Measurements from ENCODE around the gene KDM5A. TPM values are rescaled to one million over a fixed set of nuclear protein-coding genes. Genes with fewer than 3 reads are reported as not detected.
"Not testable (repeated sequence)": the region's sequence is repeated elsewhere in the genome, so short reads cannot be mapped to it uniquely, and the experiment has no call there.

Gene KDM5A
- polyA plus RNA-seq, 3 donors: 12.2 to 31.4 (median 17.1) TPM

GRCh38 chr12:236445-236844 lies 152.7 kb downstream of the KDM5A start:
- H3K4me2 ChIP-seq (replicated peaks; ENCODE audit: extremely low read depth, low read length, poor library complexity, severe bottlenecking): no peak overlapping the region
- no peaks in the 10 kb centered on the region for H4K20me1 ChIP-seq (ENCODE audit: insufficient read depth, low read length)
- H3K4me3 ChIP-seq (replicated peaks in 1 of 3; ENCODE audit: low read depth in 2 of 3, low read length in 3 of 3): no peak overlapping the region
- intact Hi-C loops (cut with micrococcal nuclease): no loop called here
- H3K36me3 ChIP-seq (replicated peaks in 1 of 2; ENCODE audit: control insufficient read depth in 1 of 2, insufficient read depth in 2 of 2, low read length in 2 of 2): no peaks in the 10 kb centered on the region
- Mint-ChIP-seq H3K36me3 (no peaks in the 10 kb centered on the region), H3K27ac (no peak overlapping the region), H3K27me3 (ENCODE audit: low read depth in 3 of 3) (peaks cover 4 to 16% (median 6%) of the 10 kb centered on the region in 3 donors), H3K4me1 (no peaks in the 10 kb centered on the region), H3K9me3 (peaks cover 16 to 37% (median 33%) of the 10 kb centered on the region in 7 donors), H3K4me3 (no peak overlapping the region)
- peaks cover 31 to 32% of the 10 kb centered on the region in 2 donors for H3K9me3 ChIP-seq (replicated peaks in 1 of 2; ENCODE audit: control insufficient read depth in 1 of 2, insufficient read depth in 1 of 2, low read length in 2 of 2)
- TF ChIP-seq CTCF (IDR thresholded peaks at IDR 0.05): no peak
- no peaks in the 10 kb centered on the region for H3K79me2 ChIP-seq (ENCODE audit: insufficient read depth, low read length)
- no peak overlapping the region for H3K27ac ChIP-seq (ENCODE audit: low read depth in 1 of 2, low read length in 2 of 2)
- no peaks in the 10 kb centered on the region for H3K27me3 ChIP-seq (ENCODE audit: control insufficient read depth in 2 of 2, insufficient read depth in 2 of 2, low read length in 2 of 2)
- WGBS (ENCODE audit: insufficient coverage): 100% methylated on average over 1 of the region's 3 CpGs
- DNase-seq: no peak
- H3K9ac ChIP-seq (ENCODE audit: insufficient read depth, low read length, poor library complexity, severe bottlenecking): no peak overlapping the region
- H3K4me1 ChIP-seq (ENCODE audit: control insufficient read depth in 1 of 2, insufficient read depth in 2 of 2, low read length in 2 of 2): no peaks in the 10 kb centered on the region
- H2AFZ ChIP-seq (ENCODE audit: insufficient read depth, low read depth, low read length, poor library complexity, severe bottlenecking): no peak overlapping the region

- H3K27me3 ChIP-seq (ENCODE audit: control insufficient read depth in 2 of 2, insufficient read depth in 2 of 2, low read length in 2 of 2); H3K27ac ChIP-seq (ENCODE audit: low read depth in 1 of 2, low read length in 2 of 2); H3K4me3 ChIP-seq (replicated peaks in 1 of 3; ENCODE audit: low read depth in 2 of 3, low read length in 3 of 3); H3K36me3 Mint-ChIP-seq; H3K4me3 Mint-ChIP-seq; intact Hi-C loops (cut with micrococcal nuclease); H3K27ac Mint-ChIP-seq; H3K36me3 ChIP-seq (replicated peaks in 1 of 2; ENCODE audit: control insufficient read depth in 1 of 2, insufficient read depth in 2 of 2, low read length in 2 of 2); H4K20me1 ChIP-seq (ENCODE audit: insufficient read depth, low read length); H3K4me1 ChIP-seq (ENCODE audit: control insufficient read depth in 1 of 2, insufficient read depth in 2 of 2, low read length in 2 of 2); DNase-seq; H3K4me1 Mint-ChIP-seq; H3K9ac ChIP-seq (ENCODE audit: insufficient read depth, low read length, poor library complexity, severe bottlenecking); H2AFZ ChIP-seq (ENCODE audit: insufficient read depth, low read depth, low read length, poor library complexity, severe bottlenecking); H3K4me2 ChIP-seq (replicated peaks; ENCODE audit: extremely low read depth, low read length, poor library complexity, severe bottlenecking); H3K79me2 ChIP-seq (ENCODE audit: insufficient read depth, low read length): not testable (repeated sequence)
- H3K27me3 Mint-ChIP-seq (ENCODE audit: low read depth in 3 of 3): peaks cover 4 to 16% (median 6%) of the 10 kb centered on the region in 3 donors
- WGBS (ENCODE audit: insufficient coverage): 80% methylated on average over 1 of the region's 4 CpGs
- peaks cover 31 to 32% of the 10 kb centered on the region in 2 donors for H3K9me3 ChIP-seq (replicated peaks in 1 of 2; ENCODE audit: control insufficient read depth in 1 of 2, insufficient read depth in 1 of 2, low read length in 2 of 2)
- H3K9me3 Mint-ChIP-seq: peaks cover 16 to 37% (median 33%) of the 10 kb centered on the region in 7 donors
These were observed 153.2 kb downstream of the KDM5A start for GRCh38 chr12:235967-236366.

Measured in CD14-positive monocyte (primary cell).